PFSK-1 (cell line): ENCODE data around the gene KLF11.

Experiments
- FOXP2 ChIP-seq: optimal IDR thresholded peaks from 2 replicates; pipeline ENCODE3; 2011; ENCODE audit warnings: borderline replicate concordance, control low read depth, inconsistent platforms; ENCODE audit not compliant: insufficient read depth; ENCODE audit errors: extremely low read length, extremely low read depth
- POLR2AphosphoS5 ChIP-seq: IDR thresholded peaks from 2 replicates; pipeline ENCODE4 v1.6.1; 2012; ENCODE audit warnings: low read depth, mild to moderate bottlenecking, control low read depth, low read length, moderate library complexity
- REST ChIP-seq, 2 experiments: IDR thresholded peaks; 2 replicates each; pipeline versions ENCODE4 v1.6.1 to v1.8.0; 2011 to 2012; ENCODE audit warnings: low read depth in 2 of 2, low read length in 2 of 2, control low read depth in 1 of 2, inconsistent platforms in 1 of 2, mild to moderate bottlenecking in 1 of 2, moderate library complexity in 1 of 2; ENCODE audit not compliant: insufficient read depth in 1 of 2
- SIN3A ChIP-seq: IDR thresholded peaks from 2 replicates; pipeline ENCODE4 v1.6.1; 2012; ENCODE audit warnings: mild to moderate bottlenecking, low read length, moderate library complexity, borderline replicate concordance; ENCODE audit not compliant: insufficient read depth
- TAF1 ChIP-seq: IDR thresholded peaks from 2 replicates; pipeline ENCODE4 v1.6.1; 2012; ENCODE audit warnings: low read length, control low read depth, borderline replicate concordance; ENCODE audit not compliant: insufficient read depth

Gene KLF11

GRCh38 chr2:10076988-10077527 is 33.7 kb downstream of the KLF11 start:
- no peak for TF ChIP-seq FOXP2
- TF ChIP-seq TAF1, result no peak
- TF ChIP-seq REST (IDR thresholded peaks at IDR 0.05; ENCODE audit: insufficient read depth in 1 of 2, low read depth in 2 of 2, low read length in 2 of 2), result no peak
- TF ChIP-seq SIN3A, result no peak
- no peak for TF ChIP-seq POLR2AphosphoS5

GRCh38 chr2:10078001-10078400 is 34.7 kb downstream of the KLF11 start:
- TF ChIP-seq FOXP2 (no peak), POLR2AphosphoS5 (no peak), REST (IDR thresholded peaks at IDR 0.05; ENCODE audit: insufficient read depth in 1 of 2, low read depth in 2 of 2, low read length in 2 of 2) (no peak), TAF1 (no peak), SIN3A (no peak)

GRCh38 chr2:10078704-10079265 is 35.4 kb downstream of the KLF11 start:
- TF ChIP-seq FOXP2 (no peak), TAF1 (no peak), POLR2AphosphoS5 (no peak), SIN3A (no peak), REST (IDR thresholded peaks at IDR 0.05; ENCODE audit: insufficient read depth in 1 of 2, low read depth in 2 of 2, low read length in 2 of 2) (no peak)

GRCh38 chr2:10079266-10079869 is 36.0 kb downstream of the KLF11 start:
- TF ChIP-seq SIN3A (no peak), TAF1 (no peak), FOXP2 (no peak), REST (IDR thresholded peaks at IDR 0.05; ENCODE audit: insufficient read depth in 1 of 2, low read depth in 2 of 2, low read length in 2 of 2) (no peak), POLR2AphosphoS5 (no peak)
